Measurements from ENCODE around the gene BDH1.
"Not testable (repeated sequence)": the region's sequence is repeated elsewhere in the genome, so short reads cannot be mapped to it uniquely, and the experiment has no call there.

The BDH1 gene

DNA sequence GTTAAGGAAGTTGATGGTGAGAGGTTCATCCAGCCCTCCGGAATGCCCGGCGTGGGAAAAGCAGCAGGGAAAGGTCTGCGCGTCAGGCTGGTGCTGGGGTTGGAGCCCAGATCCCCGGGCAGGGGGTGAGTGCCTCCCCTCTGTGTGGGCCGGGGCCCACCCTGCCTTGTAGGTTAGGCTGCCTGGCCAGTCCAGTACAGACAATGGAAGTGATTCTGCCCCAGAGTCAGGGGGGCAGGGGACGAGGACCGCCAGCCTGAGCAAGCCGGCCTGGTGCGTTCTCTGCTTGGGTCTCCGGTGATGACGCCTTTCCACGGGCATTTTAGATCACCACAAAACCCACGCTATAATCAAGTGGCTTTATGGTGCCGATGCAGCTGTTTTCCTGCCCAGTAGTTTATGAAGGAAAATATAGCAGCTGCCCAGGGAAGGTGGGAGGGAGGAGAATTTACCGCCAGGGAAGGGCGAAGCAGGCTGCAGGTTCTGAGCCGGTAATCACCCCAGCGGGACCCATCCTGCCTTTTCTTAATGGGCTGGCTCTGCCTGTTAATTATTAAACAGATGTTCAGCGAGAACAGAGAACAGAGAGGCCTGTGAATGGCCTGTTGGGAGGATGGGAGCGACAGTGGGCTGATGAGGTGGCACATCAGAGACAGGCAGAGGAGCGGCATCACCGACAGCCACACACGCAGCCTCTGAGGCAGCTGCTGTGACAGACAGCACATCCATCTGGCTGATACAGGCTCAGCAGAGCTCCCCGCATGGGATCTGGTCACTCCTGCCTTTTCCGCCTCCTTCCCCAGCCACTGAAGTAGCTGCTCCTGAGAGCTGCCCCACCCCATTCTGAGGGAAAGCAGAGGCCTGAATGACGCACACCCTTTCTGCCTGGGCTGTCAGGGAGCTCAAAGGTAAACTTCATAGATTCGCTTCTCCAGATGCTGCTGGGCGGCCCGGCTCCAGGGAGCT lies 35.2 kb downstream of the BDH1 start:
- H3K4me3 ChIP-seq (ENCODE audit: low read depth, low read length), result no peak overlapping the region
- TF ChIP-seq CTCF (IDR thresholded peaks at IDR 0.05; ENCODE audit: low read depth, low read length), result no peak
- TF ChIP-seq, protein P1, sequence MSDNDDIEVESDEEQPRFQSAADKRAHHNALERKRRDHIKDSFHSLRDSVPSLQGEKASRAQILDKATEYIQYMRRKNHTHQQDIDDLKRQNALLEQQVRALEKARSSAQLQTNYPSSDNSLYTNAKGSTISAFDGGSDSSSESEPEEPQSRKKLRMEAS (IDR thresholded peaks at IDR 0.05; ENCODE audit: low read depth, low read length), result no peak
- no peak for TF ChIP-seq POLR2A (IDR thresholded peaks at IDR 0.05; ENCODE audit: extremely low read depth, insufficient read length)
- TF ChIP-seq MYC (IDR thresholded peaks at IDR 0.05; ENCODE audit: low read depth, low read length), result no peak
- no peak for DNase-seq (ENCODE audit: low read depth)

DNA sequence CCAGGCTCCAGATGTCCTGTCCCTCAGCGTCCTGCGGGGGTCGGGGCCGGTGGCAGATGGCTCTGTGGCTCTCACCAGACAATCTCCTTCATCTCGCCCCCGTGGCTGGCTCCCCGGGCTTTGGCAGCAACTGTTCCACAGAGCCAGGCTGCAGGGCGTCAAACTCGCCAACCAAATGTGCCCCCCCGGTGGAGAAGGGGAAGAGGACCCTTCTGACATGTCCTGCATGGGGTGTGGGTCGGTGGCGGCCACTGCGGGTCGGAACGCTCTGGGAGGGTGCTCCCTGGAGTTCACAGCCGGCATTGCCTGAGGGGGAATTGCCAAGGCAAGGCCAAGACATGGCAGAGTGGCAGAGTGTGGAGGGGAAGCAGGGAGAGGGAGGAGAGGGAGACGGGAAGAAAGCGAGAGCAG lies 36.0 kb downstream of the BDH1 start:
- no peak overlapping the region for H3K4me3 ChIP-seq (ENCODE audit: low read depth, low read length)
- no peak for TF ChIP-seq POLR2A (IDR thresholded peaks at IDR 0.05; ENCODE audit: extremely low read depth, insufficient read length)
- TF ChIP-seq MYC (IDR thresholded peaks at IDR 0.05; ENCODE audit: low read depth, low read length), result no peak
- TF ChIP-seq, protein P1 (IDR thresholded peaks at IDR 0.05; ENCODE audit: low read depth, low read length), result no peak
- TF ChIP-seq CTCF (IDR thresholded peaks at IDR 0.05; ENCODE audit: low read depth, low read length), result no peak
- DNase-seq (ENCODE audit: low read depth), result no peak

DNA sequence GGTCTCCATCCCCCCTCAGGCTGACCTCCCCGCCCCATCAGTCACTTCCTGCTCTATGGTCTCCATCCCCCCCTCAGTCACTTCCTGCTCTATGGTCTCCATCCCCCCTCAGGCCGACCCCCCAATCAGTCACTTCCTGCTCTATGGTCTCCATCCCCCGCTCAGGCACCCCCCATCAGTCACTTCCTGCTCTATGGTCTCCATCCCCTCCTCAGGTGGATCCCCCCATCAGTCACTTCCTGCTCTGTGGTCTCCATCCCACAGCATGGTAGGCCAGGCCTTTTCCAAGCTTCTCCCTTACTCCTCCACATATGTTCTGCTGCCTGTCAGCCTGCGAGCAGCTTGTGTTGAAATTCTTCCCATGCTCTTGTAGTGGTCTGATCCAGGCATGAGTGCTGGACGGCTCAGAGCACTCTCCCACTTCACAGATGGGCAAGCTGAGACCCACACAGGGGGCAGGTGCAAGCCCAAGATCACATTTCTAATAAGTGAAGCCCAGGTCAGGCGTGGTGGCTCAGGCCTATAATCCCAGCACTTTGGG lies 36.8 kb downstream of the BDH1 start:
- TF ChIP-seq, protein P1 (IDR thresholded peaks at IDR 0.05; ENCODE audit: low read depth, low read length), result no peak
- TF ChIP-seq MYC (IDR thresholded peaks at IDR 0.05; ENCODE audit: low read depth, low read length) (no peak), CTCF (IDR thresholded peaks at IDR 0.05; ENCODE audit: low read depth, low read length) (no peak), POLR2A (IDR thresholded peaks at IDR 0.05; ENCODE audit: extremely low read depth, insufficient read length) (no peak)
- H3K4me3 ChIP-seq (ENCODE audit: low read depth, low read length), result no peak overlapping the region
- DNase-seq (ENCODE audit: low read depth), result peak; percentile 18

- not testable (repeated sequence) for DNase-seq (ENCODE audit: low read depth)
Observed at GRCh38 chr3:197517922-197518683, 37.7 kb downstream of the BDH1 start.

DNA sequence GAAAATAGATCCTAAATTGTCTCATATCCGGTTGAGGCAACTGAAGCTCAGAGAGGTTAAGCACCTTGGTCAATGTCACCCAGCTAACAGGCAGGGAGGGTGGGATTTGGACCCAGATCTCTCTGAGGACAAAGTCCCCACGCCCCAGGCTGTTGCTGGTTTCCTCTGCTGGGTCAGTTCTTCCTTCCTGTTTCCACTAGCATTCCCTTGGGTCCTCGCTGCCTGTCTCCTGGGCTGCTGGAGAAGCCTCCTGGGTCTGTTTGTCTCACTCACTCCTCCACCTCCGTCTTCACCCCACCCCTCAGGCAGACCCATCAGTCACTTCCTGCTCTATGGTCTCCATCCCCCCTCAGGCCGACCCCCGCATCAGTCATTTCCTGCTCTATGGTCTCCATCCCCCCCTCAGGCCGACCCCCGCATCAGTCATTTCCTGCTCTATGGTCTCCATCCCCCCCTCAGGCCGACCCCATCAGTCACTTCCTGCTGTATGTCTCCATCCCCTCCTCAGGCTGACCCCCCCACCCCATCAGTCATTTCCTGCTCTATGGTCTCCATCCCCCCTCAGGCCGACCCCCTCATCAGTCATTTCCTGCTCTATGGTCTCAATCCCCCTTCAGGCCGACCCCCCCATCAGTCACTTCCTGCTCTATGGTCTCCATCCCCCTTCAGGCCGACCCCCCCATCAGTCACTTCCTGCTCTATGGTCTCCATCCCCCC lies 38.7 kb downstream of the BDH1 start:
- DNase-seq (ENCODE audit: low read depth), result peak; percentile 53
- not testable (repeated sequence) for H3K4me3 ChIP-seq (ENCODE audit: low read depth, low read length)

More at GRCh38 chr3:197517922-197518683, 37.7 kb downstream of the BDH1 start:
- H3K4me3 ChIP-seq (ENCODE audit: low read depth, low read length), result not testable (repeated sequence)

DNA sequence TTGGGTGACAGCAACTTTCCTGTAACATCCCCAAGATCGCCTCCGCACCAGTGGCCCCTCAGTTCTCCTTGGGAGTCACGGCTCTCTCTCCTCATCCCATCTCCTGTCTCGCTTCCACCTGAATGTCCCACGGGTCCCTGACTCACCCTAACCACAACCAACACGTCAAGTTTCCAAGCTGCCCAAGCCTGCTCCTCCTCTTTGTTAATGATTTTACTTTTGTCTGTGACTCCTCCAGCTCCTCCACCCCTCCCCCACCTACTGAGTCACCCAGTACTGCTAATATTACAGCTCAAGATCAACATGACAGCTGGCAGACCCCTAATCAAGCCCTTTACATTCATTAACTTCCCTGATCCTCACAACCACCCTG lies 39.3 kb downstream of the BDH1 start:
- TF ChIP-seq CTCF (IDR thresholded peaks at IDR 0.05; ENCODE audit: low read depth, low read length) (no peak), POLR2A (IDR thresholded peaks at IDR 0.05; ENCODE audit: extremely low read depth, insufficient read length) (no peak), MYC (IDR thresholded peaks at IDR 0.05; ENCODE audit: low read depth, low read length) (no peak)
- TF ChIP-seq, protein P1 (IDR thresholded peaks at IDR 0.05; ENCODE audit: low read depth, low read length), result no peak
- peak; percentile 70 for DNase-seq (ENCODE audit: low read depth)
- H3K4me3 ChIP-seq (ENCODE audit: low read depth, low read length), result no peak overlapping the region
